Calu3 (cell line): ENCODE measurements around the gene SIGLEC6. TPM values are rescaled to one million over a fixed set of nuclear protein-coding genes. Genes with fewer than 3 reads are reported as not detected.
A peak's percentile ranks its signal among the peaks of the same experiment; 100 is the strongest.

Source experiments
- BruUV-seq: library from RNA; stranded (reverse); fragments of 400-500 nt; replicated peaks from 2 replicates; lab custom pipeline; 2021; lab: Mats Ljungman, UMichigan
- CTCF ChIA-PET: fragments of 300-600 bp; sonication (Branson Sonifier 250); formaldehyde crosslinking; loops from one replicate; lab custom pipeline; 2022; ENCODE audit warnings: antibody characterized with exemption; lab: Charles Lee
- DNase-seq: peaks from one replicate; pipeline ENCODE4 v3.0.0; 2022
- H3K27ac Mint-ChIP-seq: one replicate; pipeline ENCODE4 v1.8.0; 2022; ENCODE audit warnings: mixed read lengths; ENCODE audit not compliant: unreplicated experiment
- H3K27me3 Mint-ChIP-seq: one replicate; pipeline ENCODE4 v1.8.0; 2022; ENCODE audit warnings: mixed read lengths; ENCODE audit not compliant: unreplicated experiment
- H3K36me3 Mint-ChIP-seq: one replicate; pipeline ENCODE4 v1.8.0; 2022; ENCODE audit warnings: mild to moderate bottlenecking, moderate library complexity, mixed read lengths; ENCODE audit not compliant: insufficient read depth, unreplicated experiment
- H3K4me1 Mint-ChIP-seq: one replicate; pipeline ENCODE4 v1.8.0; 2022; ENCODE audit warnings: mild to moderate bottlenecking, low read depth, mixed read lengths; ENCODE audit not compliant: unreplicated experiment
- H3K4me3 Mint-ChIP-seq: one replicate; pipeline ENCODE4 v1.8.0; 2022; ENCODE audit warnings: mild to moderate bottlenecking, low read depth, moderate library complexity, mixed read lengths; ENCODE audit not compliant: unreplicated experiment
- H3K9me3 Mint-ChIP-seq: one replicate; pipeline ENCODE4 v1.8.0; 2022; ENCODE audit warnings: low read depth, mixed read lengths; ENCODE audit not compliant: unreplicated experiment
- intact Hi-C: fragments of 100-400 bp; cut with micrococcal nuclease; formaldehyde crosslinking; loops from one replicate; pipeline ENCODE4 v1.10.0; 2022; ENCODE audit not compliant: unreplicated experiment
- total RNA-seq: library from RNA; stranded (reverse); gene quantifications from 2 replicates; pipeline ENCODE4 v1.2.3, GENCODE V29; 2022
- TF ChIP-seq, protein P1 (sequence below): fragments of 200-600 bp; IDR thresholded peaks from one replicate; pipeline ENCODE4 v1.8.0; 2022; ENCODE audit warnings: antibody characterized with exemption; ENCODE audit not compliant: unreplicated experiment

Gene SIGLEC6
- total RNA-seq, 1 experiment from 2014 or later: not detected

- no peak overlapping the region for H3K27ac Mint-ChIP-seq
Observed at GRCh38 chr19:51548213-51548651, 16.8 kb upstream of the SIGLEC6 start.

GRCh38 chr19:51547397-51548212 is 16.1 kb upstream of the SIGLEC6 start:
- CTCF ChIA-PET: interaction anchor here (0.6 to 1.3 kb wide), 3 partner anchors 36 to 191 kb away, joined by 3 to 4 read pairs (median 4); no protein-coding TSS in a partner anchor
- no peak overlapping the region for H3K4me3 Mint-ChIP-seq
- intact Hi-C loops: loop anchor here (2.0 kb wide), 2 partner anchors 23 to 73 kb away; partner anchors contain the start of gene ZNF175
- TF ChIP-seq, protein P1, sequence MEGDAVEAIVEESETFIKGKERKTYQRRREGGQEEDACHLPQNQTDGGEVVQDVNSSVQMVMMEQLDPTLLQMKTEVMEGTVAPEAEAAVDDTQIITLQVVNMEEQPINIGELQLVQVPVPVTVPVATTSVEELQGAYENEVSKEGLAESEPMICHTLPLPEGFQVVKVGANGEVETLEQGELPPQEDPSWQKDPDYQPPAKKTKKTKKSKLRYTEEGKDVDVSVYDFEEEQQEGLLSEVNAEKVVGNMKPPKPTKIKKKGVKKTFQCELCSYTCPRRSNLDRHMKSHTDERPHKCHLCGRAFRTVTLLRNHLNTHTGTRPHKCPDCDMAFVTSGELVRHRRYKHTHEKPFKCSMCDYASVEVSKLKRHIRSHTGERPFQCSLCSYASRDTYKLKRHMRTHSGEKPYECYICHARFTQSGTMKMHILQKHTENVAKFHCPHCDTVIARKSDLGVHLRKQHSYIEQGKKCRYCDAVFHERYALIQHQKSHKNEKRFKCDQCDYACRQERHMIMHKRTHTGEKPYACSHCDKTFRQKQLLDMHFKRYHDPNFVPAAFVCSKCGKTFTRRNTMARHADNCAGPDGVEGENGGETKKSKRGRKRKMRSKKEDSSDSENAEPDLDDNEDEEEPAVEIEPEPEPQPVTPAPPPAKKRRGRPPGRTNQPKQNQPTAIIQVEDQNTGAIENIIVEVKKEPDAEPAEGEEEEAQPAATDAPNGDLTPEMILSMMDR: no peak
- H3K27ac Mint-ChIP-seq: no peak overlapping the region
- no peak for DNase-seq
- H3K9me3 Mint-ChIP-seq: peaks cover 3% of the 10 kb centered on the region
- peaks cover 30% of the 10 kb centered on the region for H3K4me1 Mint-ChIP-seq
- no peaks in the 10 kb centered on the region for H3K36me3 Mint-ChIP-seq
- H3K27me3 Mint-ChIP-seq: peaks cover 41% of the 10 kb centered on the region
- BruUV-seq: no TSS peak

More at GRCh38 chr19:51548213-51548651, 16.8 kb upstream of the SIGLEC6 start:
- H3K4me1 Mint-ChIP-seq: peaks cover 30% of the 10 kb centered on the region
- CTCF ChIA-PET: interaction anchor here (0.6 to 1.3 kb wide), 3 partner anchors 36 to 190 kb away, joined by 3 to 4 read pairs (median 4); no protein-coding TSS in a partner anchor
- BruUV-seq: no TSS peak
- no peak for DNase-seq
- TF ChIP-seq, protein P1: no peak
- intact Hi-C loops: no loop called here
- H3K9me3 Mint-ChIP-seq: peaks cover 3% of the 10 kb centered on the region
- H3K36me3 Mint-ChIP-seq: no peaks in the 10 kb centered on the region
- peaks cover 41% of the 10 kb centered on the region for H3K27me3 Mint-ChIP-seq
- no peak overlapping the region for H3K4me3 Mint-ChIP-seq

DNA sequence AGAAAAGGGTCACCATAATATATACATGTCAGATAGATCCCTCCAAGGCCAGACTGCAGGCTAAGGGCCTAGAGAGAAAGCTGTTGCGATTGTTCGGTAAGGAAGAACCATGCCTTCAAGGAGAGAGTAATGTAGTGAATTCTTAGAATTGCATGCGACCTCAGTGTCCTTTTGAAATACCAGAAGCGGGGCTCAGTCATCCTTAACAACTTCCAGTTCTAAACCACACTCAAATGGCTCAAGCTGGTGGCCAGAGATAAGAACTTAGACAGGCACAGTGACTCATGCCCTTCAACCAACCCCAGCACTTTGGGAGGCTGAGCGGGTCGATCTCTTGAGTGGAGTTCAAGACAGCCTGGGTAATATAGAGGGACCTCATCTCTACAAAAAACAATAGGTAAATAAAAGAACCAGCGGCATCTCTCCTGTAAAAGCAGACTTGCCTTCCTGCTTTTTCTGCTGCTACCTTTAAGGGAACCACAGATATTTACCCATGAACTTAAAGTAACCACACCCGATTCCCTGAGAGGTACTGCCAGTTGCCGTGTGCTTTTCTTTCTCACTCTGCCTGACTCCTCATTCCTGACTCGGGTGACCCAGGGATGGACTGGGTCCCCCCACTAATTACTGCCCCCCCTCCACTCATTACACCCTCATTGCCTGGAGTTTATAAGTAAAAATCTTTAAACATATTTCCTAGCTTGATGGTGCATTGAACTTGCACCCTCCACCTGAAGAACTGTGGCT is 15.4 kb upstream of the SIGLEC6 start:
- peaks cover 30% of the 10 kb centered on the region for H3K4me1 Mint-ChIP-seq

More for the DNA sequence above, 15.4 kb upstream of the SIGLEC6 start:
- H3K36me3 Mint-ChIP-seq: no peaks in the 10 kb centered on the region
- no TSS peak for BruUV-seq
- no peak overlapping the region for H3K4me3 Mint-ChIP-seq
- CTCF ChIA-PET: interaction anchor here (0.6 to 1.1 kb wide), 3 partner anchors 24 to 72 kb away, joined by 3 to 4 read pairs (median 4); partner anchors contain the start of gene ZNF175
- peak; percentile 57 for DNase-seq
- H3K27ac Mint-ChIP-seq: no peak overlapping the region
- TF ChIP-seq, protein P1: no peak
- peaks cover 41% of the 10 kb centered on the region for H3K27me3 Mint-ChIP-seq
- H3K9me3 Mint-ChIP-seq: peaks cover 3% of the 10 kb centered on the region
- intact Hi-C loops: loop anchor here (2.0 kb wide), 2 partner anchors 24 to 72 kb away; partner anchors contain the start of gene ZNF175
